ENCODE data around the gene P2RY10.
"Not testable (repeated sequence)": the region's sequence is repeated elsewhere in the genome, so short reads cannot be mapped to it uniquely, and the experiment has no call there.

Gene P2RY10, protein sequence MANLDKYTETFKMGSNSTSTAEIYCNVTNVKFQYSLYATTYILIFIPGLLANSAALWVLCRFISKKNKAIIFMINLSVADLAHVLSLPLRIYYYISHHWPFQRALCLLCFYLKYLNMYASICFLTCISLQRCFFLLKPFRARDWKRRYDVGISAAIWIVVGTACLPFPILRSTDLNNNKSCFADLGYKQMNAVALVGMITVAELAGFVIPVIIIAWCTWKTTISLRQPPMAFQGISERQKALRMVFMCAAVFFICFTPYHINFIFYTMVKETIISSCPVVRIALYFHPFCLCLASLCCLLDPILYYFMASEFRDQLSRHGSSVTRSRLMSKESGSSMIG

DNA sequence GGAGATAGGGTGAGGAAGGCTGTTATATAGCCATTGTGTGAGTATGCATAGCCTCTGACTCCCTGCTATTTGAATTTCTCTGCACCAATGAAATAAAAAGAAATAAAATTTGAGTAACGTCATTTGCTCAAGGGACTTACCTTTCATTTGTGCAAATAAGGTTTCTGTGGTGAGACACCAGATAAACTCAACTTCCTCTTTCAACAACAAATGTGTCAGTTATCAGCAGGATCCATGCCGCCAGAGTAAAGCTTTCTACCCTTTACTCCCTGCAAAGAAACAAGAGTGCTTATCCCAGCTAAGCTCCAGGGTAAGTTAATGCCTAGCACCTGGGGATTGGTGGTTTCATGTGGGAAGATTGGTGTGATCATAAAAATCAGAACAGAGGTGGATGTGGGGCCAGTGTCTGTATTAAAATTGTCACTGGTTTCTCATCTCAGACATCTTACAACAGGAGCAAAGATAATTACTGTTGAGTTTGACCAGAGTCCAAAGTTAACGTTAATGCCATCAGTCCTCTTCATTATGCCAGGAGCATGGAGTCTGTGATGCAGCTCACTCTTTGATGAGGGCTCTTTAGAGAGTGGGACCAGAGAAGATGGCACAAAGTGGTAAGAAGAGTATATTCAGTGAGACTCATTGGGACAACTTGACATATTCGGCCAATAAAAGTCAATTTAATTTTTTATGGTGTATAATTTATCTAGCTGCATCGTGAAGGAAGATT lies at the start of gene P2RY10:
Gene P2RY10 (plus strand): TSS at position 206 of the 727 bp plus-strand sequence. CDS start 15,130 bp downstream, outside the sequence.
- no peak for DNase-seq

- DNase-seq: no peak
Measured at GRCh38 chrX:78922754-78923153, 22.4 kb upstream of the P2RY10 start.

GRCh38 chrX:78923198-78924015 lies 21.8 kb upstream of the P2RY10 start:
- DNase-seq: no peak

DNA sequence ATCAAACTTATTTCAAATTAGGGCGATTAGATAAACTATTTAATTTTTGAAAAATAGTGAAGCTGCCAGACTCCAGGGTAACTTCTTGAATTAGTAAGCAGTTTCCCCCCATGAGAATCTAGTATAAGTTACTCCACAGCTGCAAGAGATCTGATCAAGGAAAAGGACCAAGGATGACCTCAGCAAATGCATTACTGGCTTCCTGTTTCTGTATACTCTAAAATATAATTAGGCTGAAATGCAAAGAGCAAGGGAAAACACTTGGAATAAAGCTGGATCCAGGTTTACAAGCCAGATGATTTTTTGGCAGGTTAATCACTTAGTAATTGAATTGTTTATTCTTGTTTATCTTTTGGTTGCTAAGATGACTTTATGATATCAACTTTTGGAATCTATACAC lies 13.4 kb upstream of the P2RY10 start:
- no peak for DNase-seq

- DNase-seq: no peak
Measured at GRCh38 chrX:78934866-78935265, 10.3 kb upstream of the P2RY10 start.

DNA sequence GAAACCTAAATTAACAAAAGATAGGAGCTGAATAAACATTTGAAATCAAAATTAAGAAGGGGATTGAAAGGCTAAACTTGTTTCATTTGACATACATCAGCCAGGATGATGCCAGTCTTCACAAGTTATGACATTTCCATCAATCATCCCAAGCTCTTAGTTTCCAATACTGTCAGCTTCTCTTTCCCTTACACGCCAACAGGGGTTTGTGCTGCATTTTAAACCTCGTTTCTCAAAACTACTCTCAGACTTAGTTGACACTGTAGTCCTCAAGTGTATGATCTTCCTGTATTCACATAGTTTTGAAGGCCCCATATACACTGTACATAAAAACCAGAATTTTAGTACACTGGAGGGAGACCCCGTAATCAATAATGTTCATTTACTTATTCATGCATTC lies 840 bp upstream of the P2RY10 start:
- DNase-seq: no peak

DNA sequence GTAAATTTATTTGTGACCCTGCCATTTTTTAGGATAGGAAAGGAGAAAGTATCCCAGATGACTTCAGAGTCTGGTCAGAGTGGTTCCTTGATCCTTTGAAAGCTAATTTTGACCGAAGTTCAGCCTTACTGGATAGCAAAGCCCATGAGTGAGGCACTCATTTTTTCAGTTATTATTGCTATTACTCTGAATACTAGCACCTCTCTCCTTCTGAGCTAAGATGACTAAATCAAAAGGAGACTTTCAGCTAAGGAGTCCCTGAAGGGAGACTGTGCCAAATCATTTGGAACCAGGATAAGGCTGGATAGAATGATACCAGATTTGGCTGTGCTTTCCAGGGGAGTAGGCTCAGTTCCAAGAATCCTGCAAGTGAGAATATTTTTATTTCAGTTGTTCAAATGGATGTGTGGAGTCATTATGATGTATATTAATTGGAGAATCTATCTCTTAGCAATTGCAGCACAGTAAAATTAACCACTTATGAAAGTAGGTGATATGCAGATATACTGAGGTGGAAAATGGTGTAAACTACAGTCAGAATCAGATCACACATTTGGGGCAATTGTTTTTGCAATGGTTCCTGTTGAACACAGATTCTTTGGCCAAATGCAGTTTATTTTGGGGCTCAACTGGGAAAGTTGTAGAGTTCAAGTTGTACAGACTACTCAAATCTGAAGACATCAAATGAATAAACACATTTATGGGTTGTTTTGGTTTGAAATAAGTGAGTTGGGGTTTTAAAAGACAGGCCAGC lies 1.2 kb downstream of the P2RY10 start:
- DNase-seq: no peak

DNA sequence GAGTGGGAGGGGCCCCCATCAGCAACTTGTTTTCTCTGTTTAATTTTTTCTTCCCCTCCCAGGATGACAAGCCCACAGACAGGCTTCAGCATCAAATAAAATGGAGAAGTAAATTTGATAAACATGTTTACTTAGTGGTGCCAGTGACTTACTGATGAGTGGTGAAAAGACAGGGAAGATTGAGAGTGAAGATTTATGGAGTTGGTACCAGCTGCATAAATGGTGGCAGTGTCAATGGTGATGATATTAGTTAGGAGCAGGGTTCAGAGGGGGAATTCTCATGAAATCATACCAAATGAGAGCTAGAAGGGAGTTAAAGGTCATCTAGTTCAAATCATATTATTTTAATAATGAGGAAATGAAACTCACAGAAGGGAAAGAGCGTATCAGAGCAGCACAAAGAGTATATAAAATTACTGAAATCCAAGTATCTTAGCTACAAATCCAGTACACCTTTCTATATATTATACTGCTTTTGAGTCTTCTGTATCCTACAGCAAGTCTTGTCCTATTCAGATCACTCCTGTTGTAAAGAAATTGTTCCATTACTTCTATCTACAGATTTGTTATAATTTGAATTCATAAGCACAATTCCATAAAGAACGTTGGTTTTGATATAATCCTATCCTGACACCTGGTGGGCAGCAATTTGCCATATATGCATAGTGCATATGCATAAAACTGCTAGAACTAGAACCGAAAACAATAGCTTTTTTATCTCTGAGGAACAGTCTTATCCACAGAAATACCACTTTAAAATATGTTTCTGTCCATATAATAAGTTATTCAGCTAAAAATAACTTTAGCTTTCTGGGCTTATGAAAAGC lies 5.0 kb downstream of the P2RY10 start:
- DNase-seq: no peak

GRCh38 chrX:78957049-78957767 lies 12.0 kb downstream of the P2RY10 start:
- no peak for DNase-seq

- DNase-seq: no peak
Measured at GRCh38 chrX:78957768-78958130, 12.6 kb downstream of the P2RY10 start.

- DNase-seq: no peak
Measured at GRCh38 chrX:78958419-78959116, 13.4 kb downstream of the P2RY10 start.

- no peak for DNase-seq
Measured at GRCh38 chrX:78960888-78961287, 15.7 kb downstream of the P2RY10 start.

- DNase-seq: no peak
Measured at GRCh38 chrX:78964598-78964997, 19.4 kb downstream of the P2RY10 start.

DNA sequence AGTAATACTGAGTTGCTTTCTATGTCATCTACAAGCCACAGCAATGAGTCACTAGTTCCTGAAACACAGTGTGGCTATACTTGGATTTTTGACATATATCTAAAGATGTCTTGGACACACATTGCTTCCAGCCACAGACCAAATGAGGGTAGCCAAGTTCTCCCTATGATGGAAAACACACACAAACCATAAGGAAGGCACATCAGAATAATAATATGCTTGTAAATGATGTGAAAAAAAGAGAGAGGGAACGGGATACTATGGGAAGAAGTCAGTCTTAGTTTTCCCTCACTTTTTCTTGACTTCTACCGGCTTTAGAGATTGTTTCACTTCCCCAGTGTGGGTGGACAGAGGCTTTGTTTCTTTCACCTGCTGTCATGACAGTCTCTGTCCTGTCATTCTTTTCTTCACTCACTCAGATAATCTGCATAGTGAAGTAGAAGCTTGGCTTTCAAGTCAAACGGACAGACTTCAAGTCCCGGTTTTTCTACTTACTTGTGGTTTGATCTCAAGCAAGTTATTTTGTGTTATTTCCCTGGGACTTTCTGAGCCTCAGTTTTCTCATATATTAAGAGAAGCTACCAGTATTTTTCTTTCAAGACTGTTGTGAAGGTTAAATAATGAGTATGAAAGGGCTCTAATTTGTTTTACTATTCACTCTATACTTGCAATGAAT lies 34.7 kb downstream of the P2RY10 start:
- DNase-seq: no peak

GRCh38 chrX:78989349-78989748 lies 44.2 kb downstream of the P2RY10 start:
- no peak for DNase-seq

GRCh38 chrX:78997870-78998558 lies 52.8 kb downstream of the P2RY10 start:
- no peak for DNase-seq

GRCh38 chrX:79007540-79007939 lies 62.3 kb downstream of the P2RY10 start:
- not testable (repeated sequence) for DNase-seq

Data from AML-193 (cell line).